Ovary (tissue), 3 donors: Measurements from ENCODE around the gene NFKBIA.
"Not testable (repeated sequence)": the region's sequence is repeated elsewhere in the genome, so short reads cannot be mapped to it uniquely, and the experiment has no call there.

Experiments
- CTCF ChIP-seq, 3 donors: fragments of 450-650 bp in 2 of 3; fragments of 200-600 bp in 1 of 3; IDR thresholded peaks; one replicate each; pipeline versions ENCODE4 v1.5.1 to v1.8.0; 2016 to 2022; ENCODE audit warnings: antibody characterized with exemption in 3 of 3, mild to moderate bottlenecking in 1 of 3
- EP300 ChIP-seq: sonication (generic); formaldehyde crosslinking; IDR thresholded peaks from one replicate; pipeline ENCODE4 v1.6.1; 2017; ENCODE audit warnings: antibody characterized with exemption
- POLR2A ChIP-seq: fragments of 450-650 bp; IDR thresholded peaks from one replicate; pipeline ENCODE4 v1.6.1; 2017; ENCODE audit warnings: antibody characterized with exemption, mild to moderate bottlenecking, moderate library complexity
- donor health status: DM: no; HTN: no; CAD: no.

- not testable (repeated sequence) for TF ChIP-seq CTCF (IDR thresholded peaks at IDR 0.05); POLR2A; EP300
These were observed 31.3 kb downstream of the NFKBIA start for GRCh38 chr14:35373208-35373607.
